Measurements from ENCODE around the gene TCF4. TPM values are rescaled to one million over a fixed set of nuclear protein-coding genes. Genes with fewer than 3 reads are reported as not detected.

TCF4 gene
- total RNA-seq, 4 donors from 2014 or later, result 60.9 to 98.4 (median 83.4) TPM

- TF ChIP-seq CTCF (IDR thresholded peaks at IDR 0.05) (no peak), POLR2A (IDR thresholded peaks at IDR 0.05) (no peak)
- intact Hi-C loops (cut with DNase I; ENCODE audit: low total_unique reads), result no loop called here
- 93 to 95% methylated on average over 6 of the region's 6 CpGs for WGBS, 2 donors
- no peak overlapping the region for H3K4me3 ChIP-seq (ENCODE audit: low read depth, poor library complexity, severe bottlenecking)
- no peak for DNase-seq (ENCODE audit: low spot score in 2 of 2)
Measured at GRCh38 chr18:55609160-55609825, 21.3 kb upstream of the TCF4 start.

GRCh38 chr18:55608497-55608896 is 20.5 kb upstream of the TCF4 start:
- intact Hi-C loops (cut with DNase I; ENCODE audit: low total_unique reads), result no loop called here
- WGBS, 2 donors, result 91 to 93% methylated on average over 4 of the region's 4 CpGs

GRCh38 chr18:55607773-55608172 is 19.8 kb upstream of the TCF4 start:
- 95 to 98% methylated on average over 2 of the region's 2 CpGs for WGBS, 2 donors
- TF ChIP-seq CTCF (IDR thresholded peaks at IDR 0.05), result no peak
- no peak for TF ChIP-seq POLR2A (IDR thresholded peaks at IDR 0.05)
- H3K4me3 ChIP-seq (ENCODE audit: low read depth, poor library complexity, severe bottlenecking), result no peak overlapping the region
- intact Hi-C loops (cut with DNase I; ENCODE audit: low total_unique reads), result no loop called here
- DNase-seq (ENCODE audit: low spot score in 2 of 2), result no peak

More at GRCh38 chr18:55608497-55608896, 20.5 kb upstream of the TCF4 start:
- DNase-seq (ENCODE audit: low spot score in 2 of 2), result no peak
- H3K4me3 ChIP-seq (ENCODE audit: low read depth, poor library complexity, severe bottlenecking), result no peak overlapping the region
- no peak for TF ChIP-seq CTCF (IDR thresholded peaks at IDR 0.05)
- no peak for TF ChIP-seq POLR2A (IDR thresholded peaks at IDR 0.05)

- intact Hi-C loops (cut with DNase I; ENCODE audit: low total_unique reads), result no loop called here
- WGBS, 2 donors, result 65 to 69% methylated on average over 7 of the region's 7 CpGs
- DNase-seq (ENCODE audit: low spot score in 2 of 2), result no peak
- TF ChIP-seq CTCF (IDR thresholded peaks at IDR 0.05) (no peak), POLR2A (IDR thresholded peaks at IDR 0.05) (no peak)
- no peak overlapping the region for H3K4me3 ChIP-seq (ENCODE audit: low read depth, poor library complexity, severe bottlenecking)
Measured at GRCh38 chr18:55605733-55606338, 17.8 kb upstream of the TCF4 start.

GRCh38 chr18:55603775-55604174 is 15.8 kb upstream of the TCF4 start:
- DNase-seq (ENCODE audit: low spot score in 2 of 2), result no peak
- intact Hi-C loops (cut with DNase I; ENCODE audit: low total_unique reads), result no loop called here
- 89 to 92% methylated on average over 5 of the region's 5 CpGs for WGBS, 2 donors
- H3K4me3 ChIP-seq (ENCODE audit: low read depth, poor library complexity, severe bottlenecking), result no peak overlapping the region
- no peak for TF ChIP-seq CTCF (IDR thresholded peaks at IDR 0.05)
